Measurements from ENCODE around the gene PTRHD1. TPM values are rescaled to one million over a fixed set of nuclear protein-coding genes. Genes with fewer than 3 reads are reported as not detected.

The PTRHD1 gene
- total RNA-seq, 1 donor from 2014 or later, result 59.0 TPM

DNA sequence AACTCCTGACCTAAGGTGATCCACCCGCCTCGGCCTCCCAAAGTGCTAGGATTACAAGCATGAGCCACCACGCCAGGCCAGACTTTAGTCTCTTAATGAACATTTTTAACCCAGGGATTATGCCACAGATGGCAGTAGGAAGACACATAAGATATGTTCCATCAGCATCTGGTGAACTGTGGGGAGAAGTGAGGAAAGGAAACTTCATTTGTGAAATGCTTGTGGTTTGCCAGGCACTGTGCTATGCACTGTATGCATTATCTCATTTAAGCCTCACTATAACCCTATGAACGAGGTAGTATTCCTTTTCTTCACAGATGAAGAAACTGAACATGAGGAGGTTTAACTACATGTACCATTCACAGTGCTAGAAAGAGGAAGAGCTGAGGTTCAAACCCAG lies 29.3 kb downstream of the PTRHD1 start:
- no peak overlapping the region for H3K4me3 ChIP-seq (ENCODE audit: low read length in 3 of 3)
- no peak overlapping the region for H3K9ac ChIP-seq (ENCODE audit: low read depth in 1 of 3, low read length in 3 of 3)
- peaks cover 18 to 43% (median 41%) of the 10 kb centered on the region in 3 donors for H3K36me3 ChIP-seq (ENCODE audit: control insufficient read depth in 3 of 3, insufficient read depth in 3 of 3, low read length in 3 of 3)
- H3K4me1 ChIP-seq (ENCODE audit: control insufficient read depth in 3 of 3, insufficient read depth in 3 of 3, low read length in 3 of 3), result no peaks in the 10 kb centered on the region
- H3K9me3 ChIP-seq (ENCODE audit: control insufficient read depth in 3 of 3, low read length in 3 of 3), result no peaks in the 10 kb centered on the region
- H3K27ac ChIP-seq (ENCODE audit: low read depth, low read length), result no peak overlapping the region
- H3K27me3 ChIP-seq (ENCODE audit: control insufficient read depth in 3 of 3, insufficient read depth in 3 of 3, low read length in 3 of 3), result no peaks in the 10 kb centered on the region

DNA sequence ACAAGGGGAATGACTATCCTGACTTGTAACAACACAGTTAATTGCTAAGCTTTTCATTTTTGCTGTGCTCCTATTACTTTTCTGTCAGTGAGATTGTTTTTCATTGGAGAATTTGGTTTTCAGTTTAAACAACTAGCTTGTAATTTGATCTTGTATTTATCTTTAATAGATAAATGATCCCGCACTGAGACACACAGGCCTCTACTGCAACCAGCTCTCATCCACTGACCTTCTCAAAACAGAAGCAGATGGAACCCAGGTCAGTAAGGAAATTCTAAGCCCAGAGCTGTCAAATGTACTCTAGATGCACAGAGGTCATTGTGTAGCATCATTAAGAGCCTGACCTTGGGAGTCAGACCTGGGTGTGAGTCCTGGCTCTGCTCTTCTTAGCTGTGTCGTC lies 30.7 kb downstream of the PTRHD1 start:
- H3K27me3 ChIP-seq (ENCODE audit: control insufficient read depth in 3 of 3, insufficient read depth in 3 of 3, low read length in 3 of 3), result no peaks in the 10 kb centered on the region
- H3K36me3 ChIP-seq (ENCODE audit: control insufficient read depth in 3 of 3, insufficient read depth in 3 of 3, low read length in 3 of 3), result peaks cover 18 to 45% (median 43%) of the 10 kb centered on the region in 3 donors
- H3K9me3 ChIP-seq (ENCODE audit: control insufficient read depth in 3 of 3, low read length in 3 of 3), result no peaks in the 10 kb centered on the region
- no peaks in the 10 kb centered on the region for H3K4me1 ChIP-seq (ENCODE audit: control insufficient read depth in 3 of 3, insufficient read depth in 3 of 3, low read length in 3 of 3)
- H3K27ac ChIP-seq (ENCODE audit: low read depth, low read length), result no peak overlapping the region
- no peak overlapping the region for H3K9ac ChIP-seq (ENCODE audit: low read depth in 1 of 3, low read length in 3 of 3)
- no peak overlapping the region for H3K4me3 ChIP-seq (ENCODE audit: low read length in 3 of 3)

- H3K27me3 ChIP-seq (ENCODE audit: control insufficient read depth in 3 of 3, insufficient read depth in 3 of 3, low read length in 3 of 3), result no peaks in the 10 kb centered on the region
- no peak overlapping the region for H3K9ac ChIP-seq (ENCODE audit: low read depth in 1 of 3, low read length in 3 of 3)
- H3K36me3 ChIP-seq (ENCODE audit: control insufficient read depth in 3 of 3, insufficient read depth in 3 of 3, low read length in 3 of 3), result peaks cover 18 to 45% (median 43%) of the 10 kb centered on the region in 3 donors
- H3K27ac ChIP-seq (ENCODE audit: low read depth, low read length), result no peak overlapping the region
- no peaks in the 10 kb centered on the region for H3K9me3 ChIP-seq (ENCODE audit: control insufficient read depth in 3 of 3, low read length in 3 of 3)
- no peak overlapping the region for H3K4me3 ChIP-seq (ENCODE audit: low read length in 3 of 3)
- no peaks in the 10 kb centered on the region for H3K4me1 ChIP-seq (ENCODE audit: control insufficient read depth in 3 of 3, insufficient read depth in 3 of 3, low read length in 3 of 3)
These were observed 31.3 kb downstream of the PTRHD1 start for GRCh38 chr2:24761866-24762265.

GRCh38 chr2:24756789-24757188 lies 36.4 kb downstream of the PTRHD1 start:
- Histone ChIP-seq H3K9me3 (ENCODE audit: control insufficient read depth in 3 of 3, low read length in 3 of 3) (no peaks in the 10 kb centered on the region), H3K36me3 (ENCODE audit: control insufficient read depth in 3 of 3, insufficient read depth in 3 of 3, low read length in 3 of 3) (peaks cover 19 to 53% (median 47%) of the 10 kb centered on the region in 3 donors), H3K27ac (ENCODE audit: low read depth, low read length) (no peak overlapping the region), H3K27me3 (ENCODE audit: control insufficient read depth in 3 of 3, insufficient read depth in 3 of 3, low read length in 3 of 3) (no peaks in the 10 kb centered on the region), H3K4me1 (ENCODE audit: control insufficient read depth in 3 of 3, insufficient read depth in 3 of 3, low read length in 3 of 3) (no peaks in the 10 kb centered on the region), H3K4me3 (ENCODE audit: low read length in 3 of 3) (no peak overlapping the region), H3K9ac (ENCODE audit: low read depth in 1 of 3, low read length in 3 of 3) (no peak overlapping the region)

DNA sequence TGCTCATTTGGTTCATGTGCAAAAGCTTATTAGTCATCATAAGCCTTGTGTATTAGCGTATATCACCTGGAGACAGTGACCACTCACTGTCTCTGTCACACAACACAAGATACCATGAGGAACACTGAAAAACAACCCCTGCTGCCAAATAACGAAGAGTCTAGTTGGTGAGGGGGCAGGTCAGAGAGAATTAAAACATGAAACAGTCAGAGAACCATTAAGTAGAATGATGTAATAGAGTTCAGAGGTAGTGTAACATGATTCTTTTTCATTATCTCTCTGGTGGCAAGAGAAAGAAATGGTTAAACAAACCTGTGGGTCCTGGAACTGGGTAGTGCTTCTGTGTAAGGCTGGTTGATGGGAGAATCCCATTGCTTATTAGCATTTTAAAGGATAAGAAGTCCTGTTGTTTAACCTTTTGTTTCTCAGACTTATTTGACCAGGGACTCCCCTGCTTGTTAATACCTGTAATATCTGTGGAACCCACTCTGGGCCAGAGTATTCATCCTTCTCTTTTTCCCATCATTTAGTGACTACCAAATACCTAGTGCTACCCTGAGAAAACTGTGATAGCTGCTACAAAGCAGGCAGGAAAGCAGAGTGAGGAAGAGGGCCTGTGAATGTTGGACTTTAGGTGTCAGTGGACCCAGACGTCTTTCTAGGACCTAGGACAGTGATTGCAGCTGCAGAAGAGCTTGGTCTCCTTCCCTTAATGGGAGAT lies 38.0 kb downstream of the PTRHD1 start:
- H3K27me3 ChIP-seq (ENCODE audit: control insufficient read depth in 3 of 3, insufficient read depth in 3 of 3, low read length in 3 of 3), result no peaks in the 10 kb centered on the region
- no peak overlapping the region for H3K27ac ChIP-seq (ENCODE audit: low read depth, low read length)
- H3K4me3 ChIP-seq (ENCODE audit: low read length in 3 of 3), result no peak overlapping the region
- H3K9me3 ChIP-seq (ENCODE audit: control insufficient read depth in 3 of 3, low read length in 3 of 3), result no peaks in the 10 kb centered on the region
- no peak overlapping the region for H3K9ac ChIP-seq (ENCODE audit: low read depth in 1 of 3, low read length in 3 of 3)
- no peaks in the 10 kb centered on the region for H3K4me1 ChIP-seq (ENCODE audit: control insufficient read depth in 3 of 3, insufficient read depth in 3 of 3, low read length in 3 of 3)
- H3K36me3 ChIP-seq (ENCODE audit: control insufficient read depth in 3 of 3, insufficient read depth in 3 of 3, low read length in 3 of 3), result peaks cover 19 to 52% (median 47%) of the 10 kb centered on the region in 3 donors

DNA sequence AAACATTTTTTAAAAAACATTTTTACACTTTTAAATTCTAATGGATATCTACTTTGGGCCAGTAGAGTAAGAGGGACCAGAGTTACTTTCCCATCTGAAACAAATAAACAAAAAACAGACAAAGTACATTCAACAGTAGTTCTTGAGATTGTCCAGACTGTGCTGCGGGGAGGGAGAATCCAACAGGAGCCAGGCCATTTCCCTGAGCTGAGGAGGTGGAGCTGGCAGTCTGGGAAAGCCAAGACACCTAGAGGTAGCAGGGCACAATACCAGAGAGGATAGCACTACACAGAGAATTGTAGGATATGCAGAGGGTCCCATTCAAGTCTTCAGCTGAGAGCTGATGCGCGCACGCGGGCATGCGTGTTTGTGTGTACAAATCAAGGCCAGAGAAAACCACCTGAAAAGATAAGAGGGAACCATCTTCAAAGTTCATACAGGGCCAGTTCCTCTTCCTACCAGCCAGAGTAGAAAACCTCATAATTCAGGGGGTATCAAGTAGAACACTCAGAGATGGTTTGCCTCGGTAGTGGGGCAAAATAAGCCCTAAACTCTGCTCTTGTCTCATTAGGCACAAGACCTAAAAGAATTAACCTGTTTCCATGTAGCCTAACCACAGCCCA lies 44.0 kb downstream of the PTRHD1 start:
- H3K9me3 ChIP-seq (ENCODE audit: control insufficient read depth in 3 of 3, low read length in 3 of 3), result no peaks in the 10 kb centered on the region
- H3K27me3 ChIP-seq (ENCODE audit: control insufficient read depth in 3 of 3, insufficient read depth in 3 of 3, low read length in 3 of 3), result no peaks in the 10 kb centered on the region
- H3K4me1 ChIP-seq (ENCODE audit: control insufficient read depth in 3 of 3, insufficient read depth in 3 of 3, low read length in 3 of 3), result no peaks in the 10 kb centered on the region
- H3K36me3 ChIP-seq (ENCODE audit: control insufficient read depth in 3 of 3, insufficient read depth in 3 of 3, low read length in 3 of 3), result peaks cover 10 to 24% (median 24%) of the 10 kb centered on the region in 3 donors
- no peak overlapping the region for H3K27ac ChIP-seq (ENCODE audit: low read depth, low read length)
- H3K9ac ChIP-seq (ENCODE audit: low read depth in 1 of 3, low read length in 3 of 3), result no peak overlapping the region
- no peak overlapping the region for H3K4me3 ChIP-seq (ENCODE audit: low read length in 3 of 3)

DNA sequence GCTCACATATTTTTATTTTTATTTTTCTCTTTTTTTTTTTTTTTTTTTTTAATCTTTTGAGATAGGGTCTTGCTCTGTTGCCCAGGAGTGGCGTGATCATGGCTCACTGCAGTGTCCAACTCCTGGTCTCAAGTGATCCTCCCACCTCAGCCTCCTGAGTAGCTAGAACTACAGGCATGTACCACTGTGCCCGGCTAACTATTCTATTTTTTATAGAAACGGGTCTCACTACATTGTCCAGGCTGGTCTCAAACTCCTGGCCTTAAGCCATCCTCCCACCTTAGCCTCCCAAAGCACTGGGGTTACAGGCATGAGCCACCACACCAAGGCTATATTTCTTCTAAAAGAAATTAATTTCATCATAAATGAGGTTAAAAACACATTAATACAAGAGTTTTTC lies 45.9 kb downstream of the PTRHD1 start:
- Histone ChIP-seq H3K9me3 (ENCODE audit: control insufficient read depth in 3 of 3, low read length in 3 of 3) (no peaks in the 10 kb centered on the region), H3K9ac (ENCODE audit: low read depth in 1 of 3, low read length in 3 of 3) (no peak overlapping the region), H3K4me3 (ENCODE audit: low read length in 3 of 3) (no peak overlapping the region), H3K36me3 (ENCODE audit: control insufficient read depth in 3 of 3, insufficient read depth in 3 of 3, low read length in 3 of 3) (peaks cover 5 to 22% (median 14%) of the 10 kb centered on the region in 3 donors), H3K27ac (ENCODE audit: low read depth, low read length) (no peak overlapping the region), H3K4me1 (ENCODE audit: control insufficient read depth in 3 of 3, insufficient read depth in 3 of 3, low read length in 3 of 3) (no peaks in the 10 kb centered on the region), H3K27me3 (ENCODE audit: control insufficient read depth in 3 of 3, insufficient read depth in 3 of 3, low read length in 3 of 3) (no peaks in the 10 kb centered on the region)

GRCh38 chr2:24745825-24746224 lies 47.4 kb downstream of the PTRHD1 start:
- H3K4me1 ChIP-seq (ENCODE audit: control insufficient read depth in 3 of 3, insufficient read depth in 3 of 3, low read length in 3 of 3), result no peaks in the 10 kb centered on the region
- H3K27me3 ChIP-seq (ENCODE audit: control insufficient read depth in 3 of 3, insufficient read depth in 3 of 3, low read length in 3 of 3), result no peaks in the 10 kb centered on the region
- H3K4me3 ChIP-seq (ENCODE audit: low read length in 3 of 3), result no peak overlapping the region
- no peak overlapping the region for H3K9ac ChIP-seq (ENCODE audit: low read depth in 1 of 3, low read length in 3 of 3)
- H3K9me3 ChIP-seq (ENCODE audit: control insufficient read depth in 3 of 3, low read length in 3 of 3), result no peaks in the 10 kb centered on the region
- H3K36me3 ChIP-seq (ENCODE audit: control insufficient read depth in 3 of 3, insufficient read depth in 3 of 3, low read length in 3 of 3), result peaks cover 9 to 25% (median 14%) of the 10 kb centered on the region in 3 donors
- H3K27ac ChIP-seq (ENCODE audit: low read depth, low read length), result no peak overlapping the region

DNA sequence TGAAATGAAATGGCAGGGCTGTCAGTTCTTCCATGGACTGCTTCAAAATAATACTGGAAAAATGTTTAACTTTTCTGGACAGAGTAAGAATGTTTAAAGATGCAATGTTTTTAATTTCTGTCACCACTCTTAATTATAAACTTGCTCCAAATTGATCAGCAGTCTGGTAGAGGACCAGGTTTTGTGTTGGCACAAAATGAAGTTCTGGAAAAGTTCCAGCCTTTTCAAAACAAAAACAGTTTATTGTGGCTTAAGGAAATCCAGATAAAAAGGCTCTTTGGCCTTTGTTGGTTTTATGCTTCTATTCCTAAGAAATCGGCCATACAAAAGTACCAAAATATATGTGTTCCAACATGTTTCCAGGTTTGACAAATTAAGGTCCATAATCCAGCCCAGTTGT lies 48.8 kb downstream of the PTRHD1 start:
- peaks cover 9 to 22% (median 19%) of the 10 kb centered on the region in 3 donors for H3K36me3 ChIP-seq (ENCODE audit: control insufficient read depth in 3 of 3, insufficient read depth in 3 of 3, low read length in 3 of 3)
- no peak overlapping the region for H3K4me3 ChIP-seq (ENCODE audit: low read length in 3 of 3)

DNA sequence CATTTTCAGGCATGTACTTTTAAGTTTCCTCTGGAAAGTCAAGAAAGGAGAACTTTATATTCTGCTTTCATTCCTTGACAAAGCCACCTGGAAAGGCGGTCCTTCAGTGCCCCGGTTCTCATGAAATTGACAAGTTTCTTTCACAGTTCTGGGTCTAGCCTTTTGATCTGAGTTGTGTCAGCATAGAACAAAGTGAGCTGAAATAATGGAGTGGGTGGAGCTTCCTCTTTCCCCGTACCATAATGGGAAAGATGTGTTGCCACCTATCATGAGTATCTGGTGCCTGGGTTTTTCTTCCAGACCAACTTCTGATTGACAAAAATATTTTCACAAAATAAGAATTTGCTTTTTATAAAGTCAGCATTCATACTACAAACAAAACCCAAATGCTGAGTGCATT lies 49.3 kb downstream of the PTRHD1 start:
- no peak overlapping the region for H3K9ac ChIP-seq (ENCODE audit: low read depth in 1 of 3, low read length in 3 of 3)
- H3K4me1 ChIP-seq (ENCODE audit: control insufficient read depth in 3 of 3, insufficient read depth in 3 of 3, low read length in 3 of 3), result peaks cover 0 to 6% (median 3%) of the 10 kb centered on the region in 3 donors
- no peaks in the 10 kb centered on the region for H3K27me3 ChIP-seq (ENCODE audit: control insufficient read depth in 3 of 3, insufficient read depth in 3 of 3, low read length in 3 of 3)
- H3K9me3 ChIP-seq (ENCODE audit: control insufficient read depth in 3 of 3, low read length in 3 of 3), result no peaks in the 10 kb centered on the region
- no peak overlapping the region for H3K27ac ChIP-seq (ENCODE audit: low read depth, low read length)
- peaks cover 8 to 22% (median 19%) of the 10 kb centered on the region in 3 donors for H3K36me3 ChIP-seq (ENCODE audit: control insufficient read depth in 3 of 3, insufficient read depth in 3 of 3, low read length in 3 of 3)
- H3K4me3 ChIP-seq (ENCODE audit: low read length in 3 of 3), result no peak overlapping the region

More for the DNA sequence above, 48.8 kb downstream of the PTRHD1 start:
- Histone ChIP-seq H3K9me3 (ENCODE audit: control insufficient read depth in 3 of 3, low read length in 3 of 3) (no peaks in the 10 kb centered on the region), H3K27me3 (ENCODE audit: control insufficient read depth in 3 of 3, insufficient read depth in 3 of 3, low read length in 3 of 3) (no peaks in the 10 kb centered on the region), H3K9ac (ENCODE audit: low read depth in 1 of 3, low read length in 3 of 3) (no peak overlapping the region), H3K27ac (ENCODE audit: low read depth, low read length) (no peak overlapping the region), H3K4me1 (ENCODE audit: control insufficient read depth in 3 of 3, insufficient read depth in 3 of 3, low read length in 3 of 3) (peaks cover 0 to 3% (median under 1%) of the 10 kb centered on the region in 3 donors)

Data from skeletal muscle tissue (tissue), 4 donors.